ENCODE results near the gene PHACTR1. TPM values are rescaled to one million over a fixed set of nuclear protein-coding genes. Genes with fewer than 3 reads are reported as not detected.

Gene PHACTR1
- total RNA-seq, 1 experiment from 2014 or later, result 2.6 TPM

DNA sequence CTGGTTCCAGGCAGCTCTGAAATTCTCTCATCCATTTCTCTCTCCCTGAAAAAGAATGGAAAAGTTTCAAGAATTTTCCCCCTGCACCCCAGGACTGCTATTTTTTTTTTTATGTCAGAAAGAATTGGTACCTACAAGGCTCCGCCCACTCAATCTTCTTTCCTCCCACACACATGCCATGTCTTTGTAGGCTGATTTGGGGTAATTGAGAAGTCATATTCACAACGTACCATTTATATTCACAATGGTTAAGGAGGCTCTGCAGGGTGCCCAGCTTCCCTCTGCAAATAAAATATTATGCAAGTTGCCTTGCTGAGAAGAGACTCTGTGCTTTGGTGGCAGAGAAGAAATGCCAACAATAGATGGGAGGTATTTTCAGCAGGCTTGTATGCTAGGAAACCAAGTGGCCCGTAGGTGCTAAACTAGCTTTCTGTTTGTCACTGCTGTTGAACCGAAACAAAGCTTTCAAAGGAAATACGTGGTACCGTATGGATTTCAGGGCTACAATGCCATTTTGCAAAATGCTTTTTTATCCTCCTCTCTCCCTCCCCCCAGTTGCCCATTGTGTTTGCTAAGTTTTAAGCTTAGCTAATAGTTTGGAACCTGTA, 150.0 kb downstream of the PHACTR1 start:
- intact Hi-C loops (cut with micrococcal nuclease; ENCODE audit: unreplicated experiment), result no loop called here

DNA sequence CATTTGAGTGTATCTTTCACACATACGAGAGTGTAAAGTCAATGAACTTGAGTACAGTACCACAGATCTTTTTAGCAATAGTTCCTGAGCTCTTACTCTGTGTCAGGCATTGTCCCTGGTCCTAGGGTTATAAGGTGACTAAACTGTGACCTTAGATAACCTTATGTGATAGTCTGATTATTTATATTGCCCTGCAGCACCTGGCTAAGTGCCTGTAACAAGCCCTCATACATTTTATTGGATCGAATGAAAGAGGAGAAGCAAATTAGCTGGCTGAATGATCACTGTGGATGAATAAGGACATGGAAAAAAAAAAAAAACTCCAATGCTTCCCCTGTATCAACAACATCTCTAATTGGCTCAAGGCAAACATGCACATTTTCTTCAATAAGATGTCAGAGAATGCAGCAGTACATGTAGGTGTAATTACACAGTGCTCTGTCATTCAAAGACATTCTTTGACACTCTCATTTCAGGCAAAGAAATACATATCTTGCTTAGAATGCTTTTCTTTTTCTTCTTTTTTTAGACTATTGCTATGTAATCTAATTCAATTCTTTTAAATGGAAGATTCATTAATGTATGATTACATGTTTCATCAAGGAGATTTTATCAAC, 153.4 kb downstream of the PHACTR1 start:
- H3K27ac ChIP-seq (ENCODE audit: low read depth, low read length, poor library complexity, severe bottlenecking), result no peak overlapping the region
- no peaks in the 10 kb centered on the region for H3K36me3 ChIP-seq (ENCODE audit: insufficient read depth, low read length, poor library complexity, severe bottlenecking)
- no peak for DNase-seq (ENCODE audit: low spot score)
- H3K9me3 ChIP-seq (ENCODE audit: low read depth, low read length, poor library complexity, severe bottlenecking), result no peaks in the 10 kb centered on the region
- TF ChIP-seq, protein P1, sequence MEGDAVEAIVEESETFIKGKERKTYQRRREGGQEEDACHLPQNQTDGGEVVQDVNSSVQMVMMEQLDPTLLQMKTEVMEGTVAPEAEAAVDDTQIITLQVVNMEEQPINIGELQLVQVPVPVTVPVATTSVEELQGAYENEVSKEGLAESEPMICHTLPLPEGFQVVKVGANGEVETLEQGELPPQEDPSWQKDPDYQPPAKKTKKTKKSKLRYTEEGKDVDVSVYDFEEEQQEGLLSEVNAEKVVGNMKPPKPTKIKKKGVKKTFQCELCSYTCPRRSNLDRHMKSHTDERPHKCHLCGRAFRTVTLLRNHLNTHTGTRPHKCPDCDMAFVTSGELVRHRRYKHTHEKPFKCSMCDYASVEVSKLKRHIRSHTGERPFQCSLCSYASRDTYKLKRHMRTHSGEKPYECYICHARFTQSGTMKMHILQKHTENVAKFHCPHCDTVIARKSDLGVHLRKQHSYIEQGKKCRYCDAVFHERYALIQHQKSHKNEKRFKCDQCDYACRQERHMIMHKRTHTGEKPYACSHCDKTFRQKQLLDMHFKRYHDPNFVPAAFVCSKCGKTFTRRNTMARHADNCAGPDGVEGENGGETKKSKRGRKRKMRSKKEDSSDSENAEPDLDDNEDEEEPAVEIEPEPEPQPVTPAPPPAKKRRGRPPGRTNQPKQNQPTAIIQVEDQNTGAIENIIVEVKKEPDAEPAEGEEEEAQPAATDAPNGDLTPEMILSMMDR (conservative IDR thresholded peaks at IDR 0.05; ENCODE audit: low read depth, low read length), result no peak
- no peak for TF ChIP-seq EZH2 (IDR thresholded peaks at IDR 0.05; ENCODE audit: borderline replicate concordance, low read depth, low read length, poor library complexity, severe bottlenecking)
- H3K27me3 ChIP-seq (replicated peaks; ENCODE audit: insufficient read depth, low read depth, low read length, poor library complexity), result no peaks in the 10 kb centered on the region
- intact Hi-C loops (cut with micrococcal nuclease; ENCODE audit: unreplicated experiment), result no loop called here
- POLR2A ChIA-PET (ENCODE audit: low non-redundant PET), result no interaction called here
- no peak overlapping the region for H3K4me3 ChIP-seq (ENCODE audit: low read depth, low read length, poor library complexity, severe bottlenecking)
- no TSS peak for BruUV-seq (replicated peaks)
- H3K4me1 ChIP-seq (ENCODE audit: insufficient read depth, low read length, poor library complexity, severe bottlenecking), result peaks cover 7% of the 10 kb centered on the region
- CTCF ChIA-PET, result no interaction called here

More for the DNA sequence above, 150.0 kb downstream of the PHACTR1 start:
- no peaks in the 10 kb centered on the region for H3K9me3 ChIP-seq (ENCODE audit: low read depth, low read length, poor library complexity, severe bottlenecking)
- TF ChIP-seq, protein P1 (conservative IDR thresholded peaks at IDR 0.05; ENCODE audit: low read depth, low read length), result no peak
- TF ChIP-seq EZH2 (IDR thresholded peaks at IDR 0.05; ENCODE audit: borderline replicate concordance, low read depth, low read length, poor library complexity, severe bottlenecking), result no peak
- peaks cover 7% of the 10 kb centered on the region for H3K4me1 ChIP-seq (ENCODE audit: insufficient read depth, low read length, poor library complexity, severe bottlenecking)
- POLR2A ChIA-PET (ENCODE audit: low non-redundant PET), result no interaction called here
- H3K36me3 ChIP-seq (ENCODE audit: insufficient read depth, low read length, poor library complexity, severe bottlenecking), result no peaks in the 10 kb centered on the region
- CTCF ChIA-PET, result interaction anchor here (1.7 kb wide), 1 partner anchor 27 kb away, joined by 4 read pairs; no protein-coding TSS in a partner anchor
- BruUV-seq (replicated peaks), result no TSS peak
- H3K4me3 ChIP-seq (ENCODE audit: low read depth, low read length, poor library complexity, severe bottlenecking), result no peak overlapping the region
- DNase-seq (ENCODE audit: low spot score), result peak; percentile 79
- no peaks in the 10 kb centered on the region for H3K27me3 ChIP-seq (replicated peaks; ENCODE audit: insufficient read depth, low read depth, low read length, poor library complexity)
- H3K27ac ChIP-seq (ENCODE audit: low read depth, low read length, poor library complexity, severe bottlenecking), result no peak overlapping the region

DNA sequence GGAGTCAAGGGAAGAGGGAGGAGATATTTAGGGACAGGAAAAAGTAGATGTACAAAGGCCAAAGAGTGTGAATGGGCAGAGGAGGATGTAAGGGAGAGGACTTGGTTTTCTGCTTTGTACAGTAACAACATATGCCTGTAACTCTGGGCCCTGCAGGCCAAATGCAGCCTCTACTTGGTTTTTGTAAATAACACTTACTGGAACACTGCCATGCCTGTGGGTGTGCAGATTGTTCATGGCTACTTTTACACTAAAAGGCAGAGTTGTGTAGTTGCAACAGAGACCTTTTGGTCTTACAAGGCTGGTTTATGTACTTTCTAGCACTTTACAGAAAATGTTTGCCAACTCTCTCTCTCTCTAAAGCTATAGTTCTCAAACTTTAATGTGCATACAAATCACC, 157.1 kb downstream of the PHACTR1 start:
- ChIA-PET CTCF (no interaction called here), POLR2A (ENCODE audit: low non-redundant PET) (no interaction called here)
- no peak for DNase-seq (ENCODE audit: low spot score)
- Histone ChIP-seq H3K4me1 (ENCODE audit: insufficient read depth, low read length, poor library complexity, severe bottlenecking) (no peaks in the 10 kb centered on the region), H3K36me3 (ENCODE audit: insufficient read depth, low read length, poor library complexity, severe bottlenecking) (no peaks in the 10 kb centered on the region), H3K4me3 (ENCODE audit: low read depth, low read length, poor library complexity, severe bottlenecking) (no peak overlapping the region), H3K27ac (ENCODE audit: low read depth, low read length, poor library complexity, severe bottlenecking) (no peak overlapping the region), H3K27me3 (replicated peaks; ENCODE audit: insufficient read depth, low read depth, low read length, poor library complexity) (no peaks in the 10 kb centered on the region), H3K9me3 (ENCODE audit: low read depth, low read length, poor library complexity, severe bottlenecking) (no peaks in the 10 kb centered on the region)
- no peak for TF ChIP-seq EZH2 (IDR thresholded peaks at IDR 0.05; ENCODE audit: borderline replicate concordance, low read depth, low read length, poor library complexity, severe bottlenecking)
- TF ChIP-seq, protein P1 (conservative IDR thresholded peaks at IDR 0.05; ENCODE audit: low read depth, low read length), result no peak
- no TSS peak for BruUV-seq (replicated peaks)
- intact Hi-C loops (cut with micrococcal nuclease; ENCODE audit: unreplicated experiment), result no loop called here
